ENCODE data around the gene PICK1. TPM values are rescaled to one million over a fixed set of nuclear protein-coding genes. Genes with fewer than 3 reads are reported as not detected.

The PICK1 gene
- total and polyA plus RNA-seq, 2 donors from 2014 or later = 28.4 to 43.4 TPM

- intact Hi-C loops (cut with DNase I) = no loop called here
- Histone ChIP-seq H3K4me3 (ENCODE audit: low read length in 3 of 3) (no peak overlapping the region), H3K4me1 (ENCODE audit: control insufficient read depth in 2 of 3, insufficient read depth in 2 of 3, low read depth in 1 of 3, low read length in 3 of 3) (peaks cover 0 to 2% (median 0%) of the 10 kb centered on the region in 3 donors), H3K27me3 (ENCODE audit: control insufficient read depth, insufficient read depth, low read length) (no peaks in the 10 kb centered on the region), H3K9me3 (ENCODE audit: control insufficient read depth in 2 of 3, insufficient read depth in 1 of 3, low read length in 3 of 3) (no peaks in the 10 kb centered on the region), H3K27ac (ENCODE audit: low read depth in 2 of 2, low read length in 2 of 2) (no peak overlapping the region), H3K9ac (ENCODE audit: low read length in 3 of 3) (no peak overlapping the region), H3K36me3 (ENCODE audit: control insufficient read depth in 2 of 3, insufficient read depth in 3 of 3, low read length in 3 of 3) (no peaks in the 10 kb centered on the region)
- DNase-seq = no peak
- FAIRE-seq = no peak
- no peak for TF ChIP-seq CTCF (IDR thresholded peaks at IDR 0.05; ENCODE audit: borderline replicate concordance, extremely low read depth, insufficient read depth)
These were observed 46.4 kb downstream of the PICK1 start for GRCh38 chr22:38103641-38104040.

DNA sequence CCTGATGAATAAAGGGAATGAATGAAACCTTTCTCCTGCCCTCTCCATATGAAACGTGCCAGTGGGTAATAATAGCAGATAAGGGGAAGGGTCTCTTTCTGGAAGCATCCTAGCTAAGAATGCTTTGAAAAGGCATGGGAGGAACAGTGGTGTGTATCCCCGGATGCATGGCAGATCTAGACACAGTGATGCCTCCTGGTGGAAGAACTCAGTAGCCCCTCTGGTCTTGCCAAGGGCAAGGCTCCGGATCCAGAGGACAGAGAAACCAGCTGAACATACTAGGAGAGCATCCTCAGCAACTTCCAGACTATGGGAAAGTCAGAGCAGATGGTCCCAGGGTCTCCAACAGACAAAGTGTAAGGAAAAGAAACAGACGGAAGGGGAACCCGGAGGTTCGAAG is 46.9 kb downstream of the PICK1 start:
- Histone ChIP-seq H3K4me3 (ENCODE audit: low read length in 3 of 3) (no peak overlapping the region), H3K4me1 (ENCODE audit: control insufficient read depth in 2 of 3, insufficient read depth in 2 of 3, low read depth in 1 of 3, low read length in 3 of 3) (peaks cover 0 to 2% (median 0%) of the 10 kb centered on the region in 3 donors), H3K9me3 (ENCODE audit: control insufficient read depth in 2 of 3, insufficient read depth in 1 of 3, low read length in 3 of 3) (no peaks in the 10 kb centered on the region), H3K27ac (ENCODE audit: low read depth in 2 of 2, low read length in 2 of 2) (no peak overlapping the region), H3K9ac (ENCODE audit: low read length in 3 of 3) (no peak overlapping the region), H3K36me3 (ENCODE audit: control insufficient read depth in 2 of 3, insufficient read depth in 3 of 3, low read length in 3 of 3) (no peaks in the 10 kb centered on the region), H3K27me3 (ENCODE audit: control insufficient read depth, insufficient read depth, low read length) (no peaks in the 10 kb centered on the region)
- no peak for FAIRE-seq
- no peak for DNase-seq
- intact Hi-C loops (cut with DNase I) = no loop called here
- TF ChIP-seq CTCF (IDR thresholded peaks at IDR 0.05; ENCODE audit: borderline replicate concordance, extremely low read depth, insufficient read depth) = peak; percentile 17

DNA sequence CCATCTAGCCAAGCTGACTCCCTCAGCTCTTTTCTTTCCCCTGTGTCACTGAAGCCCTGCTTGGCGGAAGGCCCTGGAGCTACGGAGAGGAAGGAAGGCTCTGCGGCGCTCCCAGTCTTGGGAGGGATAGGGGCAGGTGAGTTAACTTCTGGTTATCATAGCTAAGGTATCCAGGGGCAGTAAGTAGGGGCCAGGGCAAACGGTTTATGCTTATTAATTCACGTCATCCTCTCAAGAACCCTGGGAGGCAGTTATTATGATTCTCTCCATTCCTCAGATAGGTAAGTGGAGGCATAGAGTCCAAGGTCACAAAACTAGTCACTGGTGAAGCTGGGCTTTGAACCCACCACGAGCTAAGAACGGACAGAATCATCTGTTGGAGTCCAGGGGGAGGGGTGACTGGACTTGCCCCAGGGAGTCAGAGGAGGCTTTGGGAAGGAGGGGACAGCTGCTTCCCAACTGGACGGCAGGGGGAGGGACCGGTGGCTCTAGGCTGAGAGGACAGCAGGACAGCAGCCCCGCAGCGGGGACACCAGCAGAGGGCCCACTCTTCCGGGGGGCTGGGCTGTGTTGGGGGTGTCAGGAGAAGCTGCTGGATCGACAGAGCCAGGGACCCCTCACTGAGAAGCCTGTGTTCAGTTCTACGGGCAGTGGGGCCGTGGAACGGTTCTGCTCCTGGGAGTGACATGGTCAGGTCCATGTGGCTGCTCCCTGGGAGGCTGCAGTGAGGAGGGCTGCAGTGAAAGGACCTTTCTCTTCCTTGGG is 49.8 kb downstream of the PICK1 start:
- TF ChIP-seq CTCF (IDR thresholded peaks at IDR 0.05; ENCODE audit: borderline replicate concordance, extremely low read depth, insufficient read depth) = no peak
- Histone ChIP-seq H3K9me3 (ENCODE audit: control insufficient read depth in 2 of 3, insufficient read depth in 1 of 3, low read length in 3 of 3) (no peaks in the 10 kb centered on the region), H3K4me3 (ENCODE audit: low read length in 3 of 3) (no peak overlapping the region), H3K4me1 (ENCODE audit: control insufficient read depth in 2 of 3, insufficient read depth in 2 of 3, low read depth in 1 of 3, low read length in 3 of 3) (peaks cover 0 to 8% (median 8%) of the 10 kb centered on the region in 3 donors), H3K27me3 (ENCODE audit: control insufficient read depth, insufficient read depth, low read length) (no peaks in the 10 kb centered on the region), H3K36me3 (ENCODE audit: control insufficient read depth in 2 of 3, insufficient read depth in 3 of 3, low read length in 3 of 3) (no peaks in the 10 kb centered on the region), H3K9ac (ENCODE audit: low read length in 3 of 3) (no peak overlapping the region), H3K27ac (ENCODE audit: low read depth in 2 of 2, low read length in 2 of 2) (no peak overlapping the region)
- intact Hi-C loops (cut with DNase I) = no loop called here
- FAIRE-seq = no peak
- DNase-seq = peak in 2 of 5 donors; percentile 30 to 55
